B cell (primary cell): ENCODE data around the gene KRT5. TPM values are rescaled to one million over a fixed set of nuclear protein-coding genes. Genes with fewer than 3 reads are reported as not detected.

Source experiments
- ATAC-seq: fragments of 200-7000 bp; cut with Tn5 transposase; one replicate; pipeline ENCODE4 v1.10.0; 2021; ENCODE audit warnings: low read depth, mild to moderate bottlenecking, moderate number of reproducible peaks, moderate library complexity
- CTCF ChIA-PET: fragments of 350-600 bp; sonication (Branson Sonifier 250); formaldehyde crosslinking; loops from one replicate; lab custom pipeline; 2021; ENCODE audit warnings: antibody characterized with exemption, inconsistent platforms; lab: Charles Lee
- POLR2A ChIA-PET: fragments of 350-600 bp; sonication (Branson Sonifier 250); formaldehyde crosslinking; loops from one replicate; lab custom pipeline; 2021; ENCODE audit warnings: antibody characterized with exemption; lab: Charles Lee
- DNase-seq: peaks from one replicate; pipeline ENCODE4 v3.0.0; 2013
- H2AFZ ChIP-seq: 2 replicates; pipeline ENCODE4 v1.6.1; 2012; ENCODE audit warnings: mild to moderate bottlenecking, low read depth, low read length; ENCODE audit not compliant: insufficient read depth, poor library complexity, severe bottlenecking
- H3K27ac ChIP-seq, 2 donors: 1 replicate in 1 of 2; 2 replicates in 1 of 2; pipeline ENCODE4 v1.5.1; 2012 to 2013; ENCODE audit warnings: low read length in 2 of 2, mild to moderate bottlenecking in 2 of 2, moderate library complexity in 1 of 2
- H3K27me3 ChIP-seq, 4 experiments: fragments of 200-600 bp in 1 of 4; sonication (generic) in 1 of 4; replicated peaks in 1 of 4; 1 replicate in 2 of 4; 2 replicates in 2 of 4; pipeline versions ENCODE4 v1.6.1 to v1.7.0; 2013 to 2016; ENCODE audit warnings: low read length in 3 of 4, mild to moderate bottlenecking in 2 of 4, mixed read lengths in 1 of 4, moderate library complexity in 1 of 4; ENCODE audit not compliant: insufficient read depth in 4 of 4, control insufficient read depth in 3 of 4; ENCODE audit errors: control extremely low read depth in 1 of 4
- H3K36me3 ChIP-seq, 2 experiments: replicated peaks in 1 of 2; 1 replicate in 1 of 2; 2 replicates in 1 of 2; pipeline versions ENCODE4 v1.6.1 to v1.7.1; 2013; ENCODE audit warnings: low read length in 1 of 2; ENCODE audit not compliant: insufficient read depth in 2 of 2, control insufficient read depth in 1 of 2; ENCODE audit errors: control extremely low read depth in 1 of 2, extremely low read depth in 1 of 2
- H3K4me1 ChIP-seq, 2 donors: fragments of 200-600 bp in 1 of 2; sonication (generic) in 1 of 2; 1 replicate in 1 of 2; 2 replicates in 1 of 2; pipeline versions ENCODE4 v1.5.1 to v1.6.1; 2013 to 2017; ENCODE audit warnings: low read length in 2 of 2; ENCODE audit not compliant: control insufficient read depth in 2 of 2, insufficient read depth in 2 of 2
- H3K4me2 ChIP-seq: replicated peaks from 2 replicates; pipeline ENCODE3; 2012; ENCODE audit warnings: mild to moderate bottlenecking, low read depth, low read length; ENCODE audit not compliant: poor library complexity, severe bottlenecking
- H3K4me3 ChIP-seq, 5 experiments: fragments of 200-600 bp in 1 of 5; sonication (generic) in 1 of 5; 1 replicate in 3 of 5; 2 replicates in 2 of 5; pipeline versions ENCODE4 v1.5.1 to v1.7.0; 2011 to 2016; ENCODE audit warnings: low read length in 4 of 5, mild to moderate bottlenecking in 4 of 5, low read depth in 2 of 5, control low read depth in 1 of 5, moderate library complexity in 1 of 5; ENCODE audit not compliant: insufficient read depth in 1 of 5; ENCODE audit errors: control extremely low read depth in 1 of 5, extremely low read depth in 1 of 5
- H3K79me2 ChIP-seq: fragments of 200-600 bp; sonication (generic); one replicate; pipeline ENCODE4 v1.6.0; 2016; ENCODE audit warnings: low read length; ENCODE audit not compliant: control insufficient read depth, insufficient read depth
- H3K9ac ChIP-seq: fragments of 200-600 bp; sonication (generic); 2 replicates; pipeline ENCODE4 v1.6.1; 2017; ENCODE audit warnings: mild to moderate bottlenecking, low read length, moderate library complexity
- H3K9me3 ChIP-seq, 3 donors: one replicate each; pipeline versions ENCODE4 v1.6.1 to v1.7.1; 2013; ENCODE audit warnings: low read length in 2 of 3; ENCODE audit not compliant: control insufficient read depth in 2 of 3, insufficient read depth in 1 of 3; ENCODE audit errors: control extremely low read depth in 1 of 3
- H4K20me1 ChIP-seq: 2 replicates; pipeline ENCODE4 v1.6.0; 2012; ENCODE audit warnings: mild to moderate bottlenecking, low read length; ENCODE audit not compliant: insufficient read depth, control insufficient read depth, poor library complexity, severe bottlenecking
- H3K27ac Mint-ChIP-seq: one replicate; pipeline ENCODE4 v1.8.0; 2021; ENCODE audit warnings: mixed read lengths
- H3K27me3 Mint-ChIP-seq: one replicate; pipeline ENCODE4 v1.8.0; 2021; ENCODE audit warnings: mixed read lengths
- H3K4me1 Mint-ChIP-seq: one replicate; pipeline ENCODE4 v1.8.0; 2021; ENCODE audit warnings: mixed read lengths
- H3K4me3 Mint-ChIP-seq: one replicate; pipeline ENCODE4 v1.8.0; 2021; ENCODE audit warnings: mixed read lengths
- H3K9me3 Mint-ChIP-seq: one replicate; pipeline ENCODE4 v1.8.0; 2022; ENCODE audit warnings: mixed read lengths; ENCODE audit not compliant: insufficient read depth
- EZH2 ChIP-seq: IDR thresholded peaks from 2 replicates; pipeline ENCODE4 v1.6.1; 2012; ENCODE audit warnings: borderline replicate concordance, low read depth, mild to moderate bottlenecking, moderate library complexity, low read length; ENCODE audit not compliant: insufficient read depth, poor library complexity, severe bottlenecking
- WGBS: methylation state at CpG from one replicate; pipeline ENCODE4 v1.1.5; 2013; ENCODE audit warnings: missing lambda C conversion rate; ENCODE audit not compliant: insufficient coverage; 5-methylcytosine and 5-hydroxymethylcytosine counted together
- intact Hi-C: fragments of 100-400 bp; cut with micrococcal nuclease; formaldehyde crosslinking; loops from one replicate; pipeline ENCODE4 v1.10.0; 2022
- polyA plus RNA-seq: library from polyadenylated mRNA; depleted of rRNA; stranded (reverse); fragments of >200 nt; gene quantifications from 2 replicates; pipeline ENCODE4 v1.2.3, GENCODE V29; 2012
- total RNA-seq, 2 donors: library from RNA; stranded (reverse); fragments of 120-200 nt in 1 of 2; gene quantifications; 1 replicate in 1 of 2; 2 replicates in 1 of 2; pipeline versions ENCODE4 v1.2.3 to v1.2.4, GENCODE V29; 2013 to 2022
- TF ChIP-seq, protein P1 (sequence below): fragments of 200-600 bp; IDR thresholded peaks from one replicate; pipeline ENCODE4 v1.8.0; 2022; ENCODE audit warnings: antibody characterized with exemption, mild to moderate bottlenecking

The KRT5 gene
- total and polyA plus RNA-seq, 2 donors (not counting 1 experiment from before 2014, with no cell fraction given) = not detected

DNA sequence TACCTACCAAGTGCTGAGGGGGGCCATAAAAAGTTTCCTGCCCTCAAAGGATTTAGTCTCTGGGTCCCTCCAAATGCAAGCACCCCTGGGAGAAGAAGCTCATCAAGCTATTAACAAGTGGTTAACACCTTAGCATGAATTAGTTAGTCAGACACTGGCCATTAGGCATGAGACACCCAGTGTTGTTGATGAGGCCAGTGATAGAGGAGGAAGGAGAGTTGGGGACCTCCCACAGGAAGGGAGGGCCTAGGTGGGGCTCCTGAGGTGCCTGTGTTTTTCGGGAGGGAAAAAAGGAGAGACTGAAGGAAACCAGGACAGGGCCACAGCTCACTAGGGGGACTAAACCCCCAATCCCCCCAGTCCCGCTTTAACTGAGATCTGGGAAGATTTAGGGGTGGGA is 37.3 kb upstream of the KRT5 start:
- no peak for ATAC-seq
- H3K27me3 ChIP-seq = peaks cover 0 to 8% (median 0%) of the 10 kb centered on the region in 4 experiments
- intact Hi-C loops = no loop called here
- no peaks in the 10 kb centered on the region for H3K4me1 ChIP-seq
- H3K9me3 ChIP-seq = no peaks in the 10 kb centered on the region
- no peaks in the 10 kb centered on the region for H4K20me1 ChIP-seq
- POLR2A ChIA-PET = no interaction called here
- WGBS = no CpG with 5 or more reads among the region's 2 CpGs
- no peaks in the 10 kb centered on the region for H3K36me3 ChIP-seq
- no peak overlapping the region for H3K27ac Mint-ChIP-seq
- no peak overlapping the region for H3K9ac ChIP-seq
- no peak overlapping the region for H2AFZ ChIP-seq
- CTCF ChIA-PET = no interaction called here
- H3K4me2 ChIP-seq = no peak overlapping the region
- peaks cover 21% of the 10 kb centered on the region for H3K27me3 Mint-ChIP-seq
- H3K79me2 ChIP-seq = no peaks in the 10 kb centered on the region
- no peaks in the 10 kb centered on the region for H3K4me1 Mint-ChIP-seq
- no peaks in the 10 kb centered on the region for H3K9me3 Mint-ChIP-seq
- TF ChIP-seq EZH2 = no peak
- TF ChIP-seq, protein P1, sequence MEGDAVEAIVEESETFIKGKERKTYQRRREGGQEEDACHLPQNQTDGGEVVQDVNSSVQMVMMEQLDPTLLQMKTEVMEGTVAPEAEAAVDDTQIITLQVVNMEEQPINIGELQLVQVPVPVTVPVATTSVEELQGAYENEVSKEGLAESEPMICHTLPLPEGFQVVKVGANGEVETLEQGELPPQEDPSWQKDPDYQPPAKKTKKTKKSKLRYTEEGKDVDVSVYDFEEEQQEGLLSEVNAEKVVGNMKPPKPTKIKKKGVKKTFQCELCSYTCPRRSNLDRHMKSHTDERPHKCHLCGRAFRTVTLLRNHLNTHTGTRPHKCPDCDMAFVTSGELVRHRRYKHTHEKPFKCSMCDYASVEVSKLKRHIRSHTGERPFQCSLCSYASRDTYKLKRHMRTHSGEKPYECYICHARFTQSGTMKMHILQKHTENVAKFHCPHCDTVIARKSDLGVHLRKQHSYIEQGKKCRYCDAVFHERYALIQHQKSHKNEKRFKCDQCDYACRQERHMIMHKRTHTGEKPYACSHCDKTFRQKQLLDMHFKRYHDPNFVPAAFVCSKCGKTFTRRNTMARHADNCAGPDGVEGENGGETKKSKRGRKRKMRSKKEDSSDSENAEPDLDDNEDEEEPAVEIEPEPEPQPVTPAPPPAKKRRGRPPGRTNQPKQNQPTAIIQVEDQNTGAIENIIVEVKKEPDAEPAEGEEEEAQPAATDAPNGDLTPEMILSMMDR = no peak
- H3K4me3 ChIP-seq = no peak overlapping the region
- no peak overlapping the region for H3K4me3 Mint-ChIP-seq
- no peak for DNase-seq
- H3K27ac ChIP-seq = no peak overlapping the region

DNA sequence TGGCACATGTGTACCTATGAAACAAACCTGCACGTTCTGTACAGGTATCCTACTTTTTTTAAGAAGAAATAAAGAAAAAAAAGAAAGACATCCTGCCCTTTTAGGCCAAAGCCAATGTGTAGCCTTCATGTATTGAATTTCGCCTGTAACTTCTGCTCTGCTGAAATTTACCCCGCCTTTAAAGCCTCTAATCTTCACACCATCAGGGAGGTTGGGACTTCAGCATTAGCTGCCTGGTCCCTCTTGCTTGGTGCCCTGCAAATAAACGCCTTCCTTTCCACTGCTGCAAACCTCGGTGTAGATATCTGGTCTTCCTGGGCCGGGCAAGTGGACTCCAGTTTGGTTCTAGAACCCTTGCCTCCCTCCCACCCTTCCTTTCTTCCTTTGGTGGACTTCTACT is 35.4 kb upstream of the KRT5 start:
- WGBS = 73% methylated on average over 5 of the region's 6 CpGs
- DNase-seq (no peak), ATAC-seq (no peak)
- no peaks in the 10 kb centered on the region for H3K4me1 Mint-ChIP-seq
- H3K27ac ChIP-seq = no peak overlapping the region
- H2AFZ ChIP-seq = no peak overlapping the region
- H3K27me3 Mint-ChIP-seq = peaks cover 15% of the 10 kb centered on the region
- CTCF ChIA-PET = no interaction called here
- no peak overlapping the region for H3K4me3 ChIP-seq
- intact Hi-C loops = no loop called here
- H3K27me3 ChIP-seq = peaks cover 0 to 6% (median 0%) of the 10 kb centered on the region in 4 experiments
- H4K20me1 ChIP-seq = no peaks in the 10 kb centered on the region
- H3K4me3 Mint-ChIP-seq = no peak overlapping the region
- no peak overlapping the region for H3K27ac Mint-ChIP-seq
- no peaks in the 10 kb centered on the region for H3K9me3 ChIP-seq
- H3K36me3 ChIP-seq = no peaks in the 10 kb centered on the region
- no peaks in the 10 kb centered on the region for H3K9me3 Mint-ChIP-seq
- TF ChIP-seq, protein P1 = no peak
- no peak for TF ChIP-seq EZH2
- H3K9ac ChIP-seq = no peak overlapping the region
- POLR2A ChIA-PET = no interaction called here
- H3K79me2 ChIP-seq = no peaks in the 10 kb centered on the region
- H3K4me2 ChIP-seq = no peak overlapping the region
- H3K4me1 ChIP-seq = no peaks in the 10 kb centered on the region
